ENCODE data around the gene RMND1.
"Not testable (repeated sequence)": the region's sequence is repeated elsewhere in the genome, so short reads cannot be mapped to it uniquely, and the experiment has no call there.

The RMND1 gene

GRCh38 chr6:151385177-151385576 is 66.7 kb downstream of the RMND1 start:
- DNase-seq (ENCODE audit: low read depth in 3 of 3), result no peak

- DNase-seq (ENCODE audit: low read depth in 3 of 3), result no peak
These were observed 67.8 kb downstream of the RMND1 start for GRCh38 chr6:151384151-151384550.

GRCh38 chr6:151382631-151383030 is 69.3 kb downstream of the RMND1 start:
- DNase-seq (ENCODE audit: low read depth in 3 of 3), result not testable (repeated sequence)

GRCh38 chr6:151381722-151382121 is 70.2 kb downstream of the RMND1 start:
- DNase-seq (ENCODE audit: low read depth in 3 of 3), result no peak

- DNase-seq (ENCODE audit: low read depth in 3 of 3), result no peak
These were observed 71.1 kb downstream of the RMND1 start for GRCh38 chr6:151380848-151381205.

GRCh38 chr6:151379933-151380847 is 71.7 kb downstream of the RMND1 start:
- DNase-seq (ENCODE audit: low read depth in 3 of 3), result no peak

- no peak for DNase-seq (ENCODE audit: low read depth in 3 of 3)
These were observed 74.8 kb downstream of the RMND1 start for GRCh38 chr6:151377095-151377494.

- DNase-seq (ENCODE audit: low read depth in 3 of 3), result no peak
These were observed 75.5 kb downstream of the RMND1 start for GRCh38 chr6:151376440-151376839.

- no peak for DNase-seq (ENCODE audit: low read depth in 3 of 3)
These were observed 76.1 kb downstream of the RMND1 start for GRCh38 chr6:151375833-151376232.

- no peak for DNase-seq (ENCODE audit: low read depth in 3 of 3)
These were observed 77.8 kb downstream of the RMND1 start for GRCh38 chr6:151374036-151374683.

- no peak for DNase-seq (ENCODE audit: low read depth in 3 of 3)
These were observed 79.8 kb downstream of the RMND1 start for GRCh38 chr6:151372164-151372563.

- DNase-seq (ENCODE audit: low read depth in 3 of 3), result no peak
These were observed 81.3 kb downstream of the RMND1 start for GRCh38 chr6:151370509-151371078.

GRCh38 chr6:151365233-151365632 is 86.7 kb downstream of the RMND1 start:
- DNase-seq (ENCODE audit: low read depth in 3 of 3), result no peak

- no peak for DNase-seq (ENCODE audit: low read depth in 3 of 3)
These were observed 92.4 kb downstream of the RMND1 start for GRCh38 chr6:151359486-151359885.

- DNase-seq (ENCODE audit: low read depth in 3 of 3), result no peak
These were observed 93.5 kb downstream of the RMND1 start for GRCh38 chr6:151358475-151358874.

- no peak for DNase-seq (ENCODE audit: low read depth in 3 of 3)
These were observed 94.0 kb downstream of the RMND1 start for GRCh38 chr6:151357758-151358436.

GRCh38 chr6:151356983-151357382 is 94.9 kb downstream of the RMND1 start:
- not testable (repeated sequence) for DNase-seq (ENCODE audit: low read depth in 3 of 3)

Measured in stimulated activated CD4-positive, alpha-beta T cell treated with anti-CD3 and anti-CD28 coated beads, TNF-alpha, amount 100 ng/mL, for 48 hours (primary cell).